Chondrocyte (in vitro differentiated cells): ENCODE results near the gene ARHGAP32. TPM values are rescaled to one million over a fixed set of nuclear protein-coding genes. Genes with fewer than 3 reads are reported as not detected.
"Not testable (repeated sequence)": the region's sequence is repeated elsewhere in the genome, so short reads cannot be mapped to it uniquely, and the experiment has no call there.

Experiments used
- DNase-seq: peaks from one replicate; pipeline ENCODE4 v3.0.0; 2021; ENCODE audit warnings: mixed read lengths, low spot score
- H3K27ac Mint-ChIP-seq: one replicate; pipeline ENCODE4 v1.8.0; 2021; ENCODE audit warnings: mild to moderate bottlenecking, moderate library complexity, mixed read lengths; ENCODE audit not compliant: unreplicated experiment
- H3K27me3 Mint-ChIP-seq: 2 replicates; pipeline ENCODE4 v1.8.0; 2021; ENCODE audit warnings: low read depth, mixed read lengths
- H3K36me3 Mint-ChIP-seq: 2 replicates; pipeline ENCODE4 v1.8.0; 2021; ENCODE audit warnings: low read depth, mixed read lengths
- H3K4me1 Mint-ChIP-seq: 2 replicates; pipeline ENCODE4 v1.8.0; 2021; ENCODE audit warnings: low read depth, mild to moderate bottlenecking, mixed read lengths
- H3K4me3 Mint-ChIP-seq: one replicate; pipeline ENCODE4 v1.8.0; 2021; ENCODE audit warnings: mild to moderate bottlenecking, moderate library complexity, mixed read lengths; ENCODE audit not compliant: unreplicated experiment
- H3K9me3 Mint-ChIP-seq: 2 replicates; pipeline ENCODE4 v1.8.0; 2021; ENCODE audit warnings: low read depth, mixed read lengths
- CTCF ChIP-seq: fragments of 200-600 bp; sonication (generic); IDR thresholded peaks from 2 replicates; pipeline ENCODE4 v1.5.0; 2021; ENCODE audit warnings: antibody characterized with exemption, mild to moderate bottlenecking, moderate library complexity
- total RNA-seq: library from RNA; stranded (reverse); gene quantifications from 3 replicates; pipeline ENCODE4 v1.2.1, GENCODE V29; 2021

ARHGAP32 gene
- total RNA-seq, 1 donor from 2014 or later = 15.8 TPM

- peaks cover 5% of the 10 kb centered on the region for H3K4me1 Mint-ChIP-seq
- H3K27me3 Mint-ChIP-seq = no peaks in the 10 kb centered on the region
- no peak overlapping the region for H3K4me3 Mint-ChIP-seq
- peaks cover 12% of the 10 kb centered on the region for H3K9me3 Mint-ChIP-seq
- H3K36me3 Mint-ChIP-seq = peaks cover 3% of the 10 kb centered on the region
- H3K27ac Mint-ChIP-seq = no peak overlapping the region
- no peak for DNase-seq
- TF ChIP-seq CTCF = no peak
Measured at GRCh38 chr11:129189646-129190045, 2.5 kb downstream of the ARHGAP32 start.

GRCh38 chr11:129185082-129185481, 7.0 kb downstream of the ARHGAP32 start:
- not testable (repeated sequence) for H3K4me1 Mint-ChIP-seq, DNase-seq, H3K27ac Mint-ChIP-seq, H3K4me3 Mint-ChIP-seq, H3K27me3 Mint-ChIP-seq, H3K36me3 Mint-ChIP-seq
- peaks cover 13% of the 10 kb centered on the region for H3K9me3 Mint-ChIP-seq

- Mint-ChIP-seq H3K4me1 (no peaks in the 10 kb centered on the region), H3K27me3 (no peaks in the 10 kb centered on the region), H3K4me3 (no peak overlapping the region), H3K27ac (no peak overlapping the region), H3K36me3 (peaks cover 4% of the 10 kb centered on the region), H3K9me3 (peaks cover 13% of the 10 kb centered on the region)
- TF ChIP-seq CTCF = no peak
- no peak for DNase-seq
Measured at GRCh38 chr11:129184581-129184980, 7.5 kb downstream of the ARHGAP32 start.

- no peaks in the 10 kb centered on the region for H3K27me3 Mint-ChIP-seq
- peaks cover 11% of the 10 kb centered on the region for H3K36me3 Mint-ChIP-seq
- no peak for DNase-seq
- no peak overlapping the region for H3K27ac Mint-ChIP-seq
- TF ChIP-seq CTCF = no peak
- peaks cover 33% of the 10 kb centered on the region for H3K4me1 Mint-ChIP-seq
- peaks cover 17% of the 10 kb centered on the region for H3K9me3 Mint-ChIP-seq
- H3K4me3 Mint-ChIP-seq = no peak overlapping the region
Measured at GRCh38 chr11:129167315-129167714, 24.8 kb downstream of the ARHGAP32 start.

GRCh38 chr11:129163714-129164164, 28.4 kb downstream of the ARHGAP32 start:
- H3K36me3 Mint-ChIP-seq = peaks cover 6% of the 10 kb centered on the region
- H3K27me3 Mint-ChIP-seq = no peaks in the 10 kb centered on the region
- peaks cover 14% of the 10 kb centered on the region for H3K9me3 Mint-ChIP-seq
- H3K4me1 Mint-ChIP-seq = peaks cover 39% of the 10 kb centered on the region
- DNase-seq = no peak
- no peak overlapping the region for H3K4me3 Mint-ChIP-seq
- no peak overlapping the region for H3K27ac Mint-ChIP-seq
- no peak for TF ChIP-seq CTCF

GRCh38 chr11:129157080-129157479, 35.0 kb downstream of the ARHGAP32 start:
- DNase-seq, H3K27ac Mint-ChIP-seq, H3K36me3 Mint-ChIP-seq, H3K4me3 Mint-ChIP-seq, H3K27me3 Mint-ChIP-seq: not testable (repeated sequence)
- H3K4me1 Mint-ChIP-seq = peaks cover 22% of the 10 kb centered on the region
- peaks cover 32% of the 10 kb centered on the region for H3K9me3 Mint-ChIP-seq
